GM10847 (cell line): ENCODE measurements around the gene DCAKD.

ENCODE experiments used
- POLR2A ChIP-seq: IDR thresholded peaks from 2 replicates; pipeline ENCODE4 v1.6.1; 2011; ENCODE audit not compliant: insufficient read length; ENCODE audit errors: extremely low read depth

The DCAKD gene

DNA sequence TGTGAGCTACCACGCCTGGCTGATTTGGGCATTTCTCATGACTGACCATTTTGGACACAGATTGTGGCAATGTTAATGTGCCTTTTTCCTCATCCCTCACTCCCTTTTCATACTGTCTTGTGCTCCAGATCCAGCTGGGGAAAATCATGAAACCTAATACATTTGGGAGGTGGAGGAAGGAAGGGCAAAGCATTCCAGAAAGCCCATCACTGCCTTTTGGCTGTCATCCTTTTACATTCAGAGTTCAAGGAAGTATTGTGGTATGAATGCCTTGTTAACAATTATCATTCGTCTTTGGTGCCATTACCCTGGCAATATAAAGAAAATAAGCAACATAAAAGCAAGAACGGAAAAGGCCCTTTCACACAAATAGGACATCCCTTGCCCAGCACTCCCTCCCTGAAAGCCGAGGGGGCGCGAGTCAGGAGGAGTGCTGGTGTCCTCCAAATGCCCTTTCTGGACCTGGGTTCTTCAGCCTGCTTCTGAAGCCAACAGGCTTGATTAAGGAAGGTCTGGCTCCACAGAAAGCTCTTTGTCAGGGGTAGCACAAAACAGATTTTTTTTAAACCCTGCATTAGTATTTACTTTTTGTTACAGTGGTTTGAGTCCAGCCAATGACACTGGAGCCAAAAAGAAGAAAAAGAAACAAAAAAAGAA is 29.7 kb upstream of the DCAKD start:
- TF ChIP-seq POLR2A, result no peak

DNA sequence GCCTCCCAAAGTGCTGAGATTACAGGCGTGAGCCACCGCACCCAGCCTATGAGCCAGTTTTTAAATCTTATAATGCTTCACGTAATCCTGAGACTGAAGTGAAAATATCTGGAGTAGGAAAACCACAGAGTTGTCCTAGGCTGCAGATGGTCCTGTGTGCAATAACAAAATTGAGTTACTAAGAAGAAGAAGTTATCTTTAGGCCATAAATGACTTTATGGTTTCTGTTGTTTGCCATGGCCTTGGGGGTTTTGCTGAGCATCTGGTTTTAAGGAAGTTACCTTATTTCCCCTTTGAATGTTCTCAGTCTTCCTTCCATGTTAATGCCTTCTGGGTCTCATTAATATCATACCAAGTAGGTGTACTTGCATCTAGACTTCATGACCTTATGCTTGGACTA is 26.2 kb upstream of the DCAKD start:
- no peak for TF ChIP-seq POLR2A

GRCh38 chr17:45073414-45074070 is 22.1 kb upstream of the DCAKD start:
- no peak for TF ChIP-seq POLR2A

DNA sequence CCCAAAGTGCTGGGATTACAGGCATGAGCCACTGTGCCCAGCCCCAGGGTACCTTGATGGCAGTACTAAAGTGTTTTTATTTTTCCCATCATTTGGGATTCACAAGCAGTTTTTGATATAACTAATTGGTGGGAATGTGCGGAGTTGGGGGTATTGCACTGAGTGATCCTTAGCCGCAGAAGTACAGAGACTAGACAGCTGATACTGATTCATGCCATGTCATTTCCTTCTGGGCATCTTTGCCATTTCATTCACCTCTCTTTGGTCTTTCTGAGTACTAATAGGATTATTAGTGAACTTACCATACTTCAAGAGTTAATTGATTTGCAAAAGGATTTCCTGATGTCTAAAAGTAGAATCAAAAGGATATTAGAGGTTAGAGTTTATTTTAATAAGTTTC is 19.4 kb upstream of the DCAKD start:
- no peak for TF ChIP-seq POLR2A

- TF ChIP-seq POLR2A, result no peak
These were observed 18.6 kb upstream of the DCAKD start for GRCh38 chr17:45070001-45070400.

GRCh38 chr17:45067637-45068036 is 16.2 kb upstream of the DCAKD start:
- no peak for TF ChIP-seq POLR2A

GRCh38 chr17:45063198-45063597 is 11.8 kb upstream of the DCAKD start:
- TF ChIP-seq POLR2A, result no peak

DNA sequence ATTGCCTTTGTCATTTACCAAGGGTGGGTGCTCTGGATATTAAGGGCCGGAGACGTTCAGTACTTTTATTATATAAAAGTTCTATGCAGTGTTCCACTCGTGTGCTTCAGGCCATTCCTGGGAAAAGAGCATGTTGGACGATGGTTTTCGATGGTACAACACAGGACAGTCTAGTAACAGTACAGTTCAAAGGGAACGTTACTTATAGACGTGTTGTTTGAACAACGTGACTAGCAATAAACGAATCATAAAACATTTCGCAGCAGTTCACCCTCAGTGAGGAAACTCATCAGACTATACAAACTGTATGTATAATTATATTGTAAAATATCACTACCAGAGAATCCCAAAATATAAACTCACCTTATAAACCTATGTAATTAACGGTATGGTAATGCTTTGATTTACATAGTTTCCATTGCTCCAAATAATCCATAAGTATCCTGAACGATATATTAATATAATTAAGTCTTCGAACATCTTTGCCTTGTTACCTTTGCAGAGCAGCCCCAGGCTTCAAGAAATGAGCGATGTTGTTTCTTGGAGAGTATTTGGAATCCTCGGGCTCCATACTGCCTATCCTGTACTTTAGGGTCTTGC is 10.3 kb upstream of the DCAKD start:
- no peak for TF ChIP-seq POLR2A

- TF ChIP-seq POLR2A, result peak; percentile 75
These were observed 9.6 kb upstream of the DCAKD start, which contains the start of gene NMT1 for GRCh38 chr17:45060797-45061605. TSS of gene NMT1 (plus strand) at chr17:45061317. CDS start at chr17:45061330, 13 bp downstream.

DNA sequence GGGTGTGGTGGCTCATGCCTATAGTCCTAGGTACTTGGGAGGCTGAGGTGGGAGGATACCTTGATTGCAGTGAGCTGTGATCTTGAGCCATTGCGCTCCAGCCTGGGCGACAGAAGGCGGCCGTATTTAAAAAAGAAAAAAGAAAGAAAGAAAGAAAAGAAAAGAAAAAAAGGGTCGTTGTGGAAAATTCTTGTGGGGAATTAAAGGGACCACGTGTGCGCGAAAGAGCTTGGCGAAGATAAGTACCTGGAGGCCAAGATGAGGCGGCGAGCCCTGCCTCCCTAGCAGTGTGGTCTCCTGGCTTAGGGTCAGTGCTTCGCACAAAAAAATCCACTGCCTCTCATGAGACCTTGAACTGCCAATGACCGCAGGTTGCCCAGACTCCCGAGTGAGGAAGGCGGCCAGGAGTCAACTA is 9.0 kb upstream of the DCAKD start:
- TF ChIP-seq POLR2A, result no peak

GRCh38 chr17:45052052-45052772 is 780 bp upstream of the DCAKD start:
- peak; percentile 31 for TF ChIP-seq POLR2A

DNA sequence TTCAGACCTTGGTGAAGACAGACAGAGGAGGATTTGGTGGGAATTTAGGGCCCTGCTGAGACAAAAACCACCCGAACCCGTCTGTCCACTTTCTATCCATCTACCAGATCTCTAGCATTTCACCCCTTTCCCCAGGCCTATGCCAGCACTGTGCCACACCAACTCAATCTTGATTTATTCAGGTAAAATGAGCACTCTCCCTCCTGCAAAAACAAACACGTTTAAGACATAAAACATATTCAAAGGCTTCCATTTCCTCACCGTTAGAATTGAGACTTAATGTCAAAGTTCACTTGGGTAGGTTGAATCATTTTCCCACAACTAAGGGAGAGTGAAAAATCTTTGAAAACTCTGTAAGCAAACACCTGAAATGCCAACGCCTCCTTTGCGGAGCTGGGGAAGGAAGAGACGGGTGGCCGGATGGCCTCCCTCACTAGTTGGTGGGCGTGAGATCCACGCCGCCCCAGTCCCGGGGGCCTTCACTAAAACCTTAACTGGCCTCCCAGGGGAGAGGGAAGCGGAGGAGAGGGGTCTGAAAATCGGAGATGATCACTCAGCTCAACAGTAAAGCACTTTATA is 862 bp downstream of the DCAKD start:
- no peak for TF ChIP-seq POLR2A

- TF ChIP-seq POLR2A, result no peak
These were observed 2.5 kb downstream of the DCAKD start for GRCh38 chr17:45048795-45049563.
